Stimulated activated naive B cell treated with anti-CD40 and anti-IgM and Interleukin-4, amounts not matched to agents 10 μg/mL and 1 μg/mL and 100 μg/mL, for 72 hours (primary cell): Measurements from ENCODE around the gene MYL3.
A peak's percentile ranks its signal among the peaks of the same experiment; 100 is the strongest.

ENCODE experiments used
- ATAC-seq, 2 donors: fragments of 150-1000 bp; cut with Tn5 transposase; replicated peaks; 2 replicates each; pipeline ENCODE4 v1.10.0; 2021; ENCODE audit warnings: moderate library complexity in 1 of 2
- DNase-seq: peaks from one replicate; pipeline ENCODE4 v3.0.0; 2021
- H3K27ac Mint-ChIP-seq: one replicate; pipeline ENCODE4 v1.8.0; 2022; ENCODE audit warnings: mild to moderate bottlenecking, mixed read lengths
- H3K27me3 Mint-ChIP-seq, 2 donors: one replicate each; pipeline ENCODE4 v1.8.0; 2022; ENCODE audit warnings: mixed read lengths in 2 of 2
- H3K36me3 Mint-ChIP-seq, 2 donors: one replicate each; pipeline ENCODE4 v1.8.0; 2022; ENCODE audit warnings: mixed read lengths in 2 of 2, mild to moderate bottlenecking in 1 of 2
- H3K4me1 Mint-ChIP-seq, 2 donors: one replicate each; pipeline ENCODE4 v1.8.0; 2022; ENCODE audit warnings: mixed read lengths in 2 of 2, mild to moderate bottlenecking in 1 of 2
- H3K4me3 Mint-ChIP-seq, 2 donors: one replicate each; pipeline ENCODE4 v1.8.0; 2022; ENCODE audit warnings: mild to moderate bottlenecking in 2 of 2, mixed read lengths in 2 of 2, moderate library complexity in 1 of 2
- H3K9me3 Mint-ChIP-seq, 2 donors: one replicate each; pipeline ENCODE4 v1.8.0; 2022; ENCODE audit warnings: mixed read lengths in 2 of 2, mild to moderate bottlenecking in 1 of 2

MYL3 gene

GRCh38 chr3:46868948-46869347 lies 5.7 kb upstream of the MYL3 start:
- Mint-ChIP-seq H3K27ac (peak overlapping the region; percentile 34), H3K9me3 (no peaks in the 10 kb centered on the region), H3K4me1 (peaks cover 12 to 19% of the 10 kb centered on the region in 2 donors), H3K36me3 (no peaks in the 10 kb centered on the region), H3K27me3 (peaks cover 10 to 24% of the 10 kb centered on the region in 2 donors), H3K4me3 (no peak overlapping the region)
- no peak for ATAC-seq
- no peak for DNase-seq

DNA sequence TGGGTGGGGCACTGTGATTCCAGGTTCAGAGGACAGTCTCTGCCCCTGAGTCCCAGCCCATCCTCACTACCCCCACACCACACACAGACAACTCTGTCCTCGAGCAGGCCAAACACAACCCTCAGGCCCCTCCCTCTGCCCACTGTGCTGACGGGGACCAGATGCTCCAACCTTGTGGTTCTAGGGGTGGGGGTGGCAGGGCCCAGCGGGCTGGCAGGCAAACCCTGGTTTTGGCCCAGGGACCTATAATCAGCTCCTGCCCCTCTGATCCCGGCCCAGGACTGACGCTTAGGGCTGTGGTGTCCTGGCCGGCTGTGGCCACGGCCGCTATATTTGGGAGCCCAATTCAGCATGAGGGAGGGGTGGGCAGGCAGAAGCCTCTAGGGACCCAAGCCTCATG lies 5.0 kb upstream of the MYL3 start:
- ATAC-seq: no peak
- H3K4me3 Mint-ChIP-seq: no peak overlapping the region
- peaks cover 10 to 24% of the 10 kb centered on the region in 2 donors for H3K27me3 Mint-ChIP-seq
- no peaks in the 10 kb centered on the region for H3K9me3 Mint-ChIP-seq
- H3K27ac Mint-ChIP-seq: no peak overlapping the region
- DNase-seq: no peak
- H3K36me3 Mint-ChIP-seq: no peaks in the 10 kb centered on the region
- H3K4me1 Mint-ChIP-seq: peaks cover 6 to 12% of the 10 kb centered on the region in 2 donors

DNA sequence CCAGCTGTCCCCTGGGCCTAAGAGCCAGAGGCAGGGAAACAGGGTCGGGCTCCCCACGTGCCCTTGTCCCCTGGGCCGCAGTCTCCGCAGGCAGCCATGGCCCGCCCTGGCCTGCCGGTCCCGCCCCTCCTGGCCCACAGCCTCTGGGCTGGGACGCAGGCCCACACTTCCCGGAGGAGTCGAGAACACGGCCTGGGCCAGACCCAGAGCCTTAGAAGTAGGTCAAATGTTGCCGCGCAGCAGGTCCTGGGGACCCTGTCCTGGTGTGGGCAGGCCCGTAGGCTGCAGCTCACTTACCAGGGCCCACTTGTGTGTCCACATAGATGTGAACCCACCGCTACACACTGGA lies 4.3 kb upstream of the MYL3 start:
- ATAC-seq: no peak
- peaks cover 10 to 24% of the 10 kb centered on the region in 2 donors for H3K27me3 Mint-ChIP-seq
- no peak overlapping the region for H3K4me3 Mint-ChIP-seq
- H3K9me3 Mint-ChIP-seq: no peaks in the 10 kb centered on the region
- no peaks in the 10 kb centered on the region for H3K36me3 Mint-ChIP-seq
- no peak overlapping the region for H3K27ac Mint-ChIP-seq
- no peak for DNase-seq
- peaks cover 0 to 5% of the 10 kb centered on the region in 2 donors for H3K4me1 Mint-ChIP-seq

GRCh38 chr3:46866720-46867549 lies 3.7 kb upstream of the MYL3 start:
- Mint-ChIP-seq H3K27ac (no peak overlapping the region), H3K4me3 (no peak overlapping the region), H3K27me3 (peaks cover 10 to 24% of the 10 kb centered on the region in 2 donors), H3K9me3 (no peaks in the 10 kb centered on the region), H3K4me1 (peaks cover 0 to 5% of the 10 kb centered on the region in 2 donors), H3K36me3 (no peaks in the 10 kb centered on the region)
- DNase-seq (peak; percentile 51), ATAC-seq (peak; percentile 79 to 83)

DNA sequence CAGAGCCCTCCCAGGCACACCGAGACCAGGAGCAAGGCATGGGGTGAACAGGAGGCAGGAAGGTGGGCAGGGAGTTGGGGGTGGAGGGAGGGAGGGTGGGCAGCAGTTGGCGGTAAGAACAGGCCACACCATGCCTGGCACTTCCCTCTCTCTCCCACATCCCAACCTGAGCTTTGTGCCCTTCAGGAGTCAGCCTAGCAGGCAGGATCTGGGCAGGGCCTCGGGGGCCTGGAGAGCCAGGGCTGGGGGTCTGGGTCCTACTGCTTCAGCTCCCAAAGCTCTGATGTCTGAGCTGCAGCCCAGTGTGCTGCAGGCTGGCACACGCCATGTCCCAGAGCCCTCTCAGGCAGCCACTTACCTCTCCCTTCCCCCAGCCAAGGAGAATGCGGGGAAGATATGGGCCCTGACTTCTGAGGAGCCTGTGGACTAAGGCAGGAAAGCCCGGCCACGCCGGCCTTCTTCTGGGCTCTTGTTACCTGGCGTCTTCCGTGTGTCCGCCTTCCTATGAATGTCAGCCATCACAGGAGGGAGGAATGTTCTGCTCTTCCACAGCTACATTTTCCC lies 2.9 kb upstream of the MYL3 start:
- H3K4me1 Mint-ChIP-seq: no peaks in the 10 kb centered on the region
- H3K27me3 Mint-ChIP-seq: peaks cover 10 to 17% of the 10 kb centered on the region in 2 donors
- ATAC-seq (no peak), DNase-seq (no peak)
- H3K27ac Mint-ChIP-seq: no peak overlapping the region
- no peaks in the 10 kb centered on the region for H3K36me3 Mint-ChIP-seq
- no peak overlapping the region for H3K4me3 Mint-ChIP-seq
- H3K9me3 Mint-ChIP-seq: no peaks in the 10 kb centered on the region

DNA sequence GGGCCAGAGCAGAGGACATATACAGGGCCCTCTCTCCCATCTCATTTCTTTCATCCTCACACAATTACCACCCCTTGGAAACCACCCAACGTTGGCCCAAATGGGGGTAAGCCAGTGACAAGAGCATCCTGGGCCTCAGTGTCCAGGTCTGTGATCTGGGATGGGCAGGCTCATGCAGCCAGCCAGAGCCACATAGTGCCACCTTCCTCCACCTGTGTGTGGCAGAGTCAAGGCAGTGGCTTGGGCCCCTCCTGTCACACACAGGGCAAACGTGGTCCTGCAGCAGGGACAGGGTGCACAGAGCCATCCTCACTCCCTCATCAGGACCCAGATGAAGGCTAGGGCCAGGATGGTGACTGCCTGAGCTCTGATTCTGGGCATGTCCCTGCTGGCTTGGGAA lies 2.3 kb upstream of the MYL3 start:
- Mint-ChIP-seq H3K9me3 (no peaks in the 10 kb centered on the region), H3K4me1 (no peaks in the 10 kb centered on the region), H3K27ac (no peak overlapping the region), H3K4me3 (no peak overlapping the region), H3K27me3 (peaks cover 10 to 13% of the 10 kb centered on the region in 2 donors), H3K36me3 (no peaks in the 10 kb centered on the region)
- ATAC-seq (no peak), DNase-seq (no peak)

DNA sequence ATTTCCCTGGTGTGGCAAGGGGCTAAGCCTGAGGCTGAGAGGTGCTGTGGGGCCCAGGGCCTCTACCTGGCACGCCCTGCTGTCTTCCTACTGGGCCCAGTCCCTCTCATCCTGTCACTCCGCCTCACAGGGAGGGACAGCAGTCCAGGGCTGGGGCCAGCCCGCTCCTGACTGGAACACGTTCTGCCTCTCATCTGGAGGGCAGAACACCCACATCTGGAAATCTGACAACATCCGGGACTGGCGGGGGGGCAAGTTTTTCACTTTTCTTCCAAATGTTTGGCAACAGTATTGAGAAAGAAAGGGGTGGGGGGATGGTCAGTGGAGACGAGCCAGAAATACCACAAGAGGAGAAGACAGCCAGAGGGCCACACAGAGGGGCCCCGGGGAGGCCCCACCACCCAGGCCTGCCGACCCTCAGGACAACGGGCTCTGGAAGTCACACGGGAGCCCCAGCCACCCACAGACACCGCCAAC lies 1.8 kb upstream of the MYL3 start:
- ATAC-seq (no peak), DNase-seq (no peak)
- Mint-ChIP-seq H3K36me3 (no peaks in the 10 kb centered on the region), H3K4me3 (no peak overlapping the region), H3K4me1 (no peaks in the 10 kb centered on the region), H3K27ac (no peak overlapping the region), H3K27me3 (peaks cover 9 to 11% of the 10 kb centered on the region in 2 donors), H3K9me3 (no peaks in the 10 kb centered on the region)

DNA sequence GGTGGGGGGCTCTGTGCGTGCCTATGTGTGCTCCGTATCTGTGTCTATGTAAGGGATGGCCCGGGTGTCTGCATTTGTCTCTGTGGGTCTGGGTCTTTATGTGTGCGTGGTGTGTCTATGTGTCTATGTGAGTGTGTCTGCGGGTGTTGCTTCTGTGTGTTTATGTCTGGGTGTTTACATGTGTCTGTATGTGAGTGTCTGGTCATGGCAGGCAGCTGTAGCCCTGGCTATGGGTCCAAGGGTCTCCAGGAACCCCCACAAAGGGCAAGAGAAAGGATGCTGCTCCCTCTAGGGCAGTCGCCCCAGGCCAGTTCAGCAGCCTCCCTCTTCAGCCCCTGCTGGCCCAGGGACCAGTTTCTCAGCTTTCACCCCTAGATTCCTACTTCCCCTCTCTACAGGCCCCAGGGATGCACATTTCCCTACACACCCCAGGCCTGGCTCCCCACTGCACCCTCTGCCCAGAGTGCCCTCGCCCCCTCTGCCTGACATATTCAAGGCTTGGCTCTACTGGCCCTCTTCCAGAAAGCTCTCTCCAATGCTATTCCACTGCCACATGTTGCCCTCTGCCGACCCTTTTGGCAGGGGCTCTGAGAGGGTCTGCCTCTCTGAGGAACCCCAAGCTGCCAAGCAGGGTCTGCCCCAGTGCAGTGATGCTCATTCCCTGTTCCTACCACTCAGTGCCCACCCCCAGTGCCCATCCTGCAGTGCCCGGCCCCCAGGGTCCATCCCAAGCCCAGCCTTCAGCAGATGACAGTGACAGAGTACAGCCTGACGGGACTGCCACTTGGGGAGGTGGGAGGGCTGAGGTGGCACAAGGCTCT lies 1.0 kb upstream of the MYL3 start:
- Mint-ChIP-seq H3K4me1 (no peaks in the 10 kb centered on the region), H3K27ac (no peak overlapping the region), H3K4me3 (no peak overlapping the region), H3K36me3 (no peaks in the 10 kb centered on the region), H3K27me3 (peaks cover 1 to 9% of the 10 kb centered on the region in 2 donors), H3K9me3 (no peaks in the 10 kb centered on the region)
- DNase-seq (no peak), ATAC-seq (no peak)

DNA sequence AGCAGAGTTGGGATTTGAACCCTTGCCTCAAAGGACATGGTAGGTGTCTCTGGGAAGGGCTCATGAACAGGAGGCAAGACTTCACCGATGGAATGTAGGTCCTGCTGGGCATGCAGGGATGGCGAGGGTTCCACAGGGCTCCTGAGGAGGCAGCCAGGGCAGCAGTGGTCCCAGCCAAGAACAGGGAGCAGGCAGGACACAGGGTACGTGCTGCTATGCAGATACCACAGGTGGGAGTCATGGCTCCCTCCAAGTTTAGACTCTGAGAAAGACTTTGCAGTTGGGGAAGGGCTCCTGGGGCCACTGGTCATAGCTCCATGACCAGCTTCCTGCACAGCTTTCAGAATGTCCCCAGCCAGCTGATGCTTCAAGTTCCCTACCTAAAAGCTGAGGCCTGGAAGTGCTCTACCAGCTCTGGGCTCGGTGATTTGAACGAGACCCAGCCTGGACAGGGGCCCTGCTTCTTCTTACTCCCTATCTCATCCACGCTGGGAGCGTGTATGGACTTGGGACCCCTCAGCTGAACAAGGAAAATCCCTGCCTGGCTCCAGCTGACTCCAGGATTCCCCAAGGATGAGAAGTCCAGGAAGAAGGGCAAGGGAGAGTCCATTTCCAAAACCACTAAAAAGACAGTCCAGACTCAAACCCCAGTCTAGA lies 747 bp downstream of the MYL3 start:
- Mint-ChIP-seq H3K4me1 (no peaks in the 10 kb centered on the region), H3K36me3 (no peaks in the 10 kb centered on the region), H3K27ac (no peak overlapping the region), H3K4me3 (no peak overlapping the region), H3K9me3 (no peaks in the 10 kb centered on the region), H3K27me3 (peaks cover 6 to 8% of the 10 kb centered on the region in 2 donors)
- DNase-seq: no peak
- no peak for ATAC-seq

DNA sequence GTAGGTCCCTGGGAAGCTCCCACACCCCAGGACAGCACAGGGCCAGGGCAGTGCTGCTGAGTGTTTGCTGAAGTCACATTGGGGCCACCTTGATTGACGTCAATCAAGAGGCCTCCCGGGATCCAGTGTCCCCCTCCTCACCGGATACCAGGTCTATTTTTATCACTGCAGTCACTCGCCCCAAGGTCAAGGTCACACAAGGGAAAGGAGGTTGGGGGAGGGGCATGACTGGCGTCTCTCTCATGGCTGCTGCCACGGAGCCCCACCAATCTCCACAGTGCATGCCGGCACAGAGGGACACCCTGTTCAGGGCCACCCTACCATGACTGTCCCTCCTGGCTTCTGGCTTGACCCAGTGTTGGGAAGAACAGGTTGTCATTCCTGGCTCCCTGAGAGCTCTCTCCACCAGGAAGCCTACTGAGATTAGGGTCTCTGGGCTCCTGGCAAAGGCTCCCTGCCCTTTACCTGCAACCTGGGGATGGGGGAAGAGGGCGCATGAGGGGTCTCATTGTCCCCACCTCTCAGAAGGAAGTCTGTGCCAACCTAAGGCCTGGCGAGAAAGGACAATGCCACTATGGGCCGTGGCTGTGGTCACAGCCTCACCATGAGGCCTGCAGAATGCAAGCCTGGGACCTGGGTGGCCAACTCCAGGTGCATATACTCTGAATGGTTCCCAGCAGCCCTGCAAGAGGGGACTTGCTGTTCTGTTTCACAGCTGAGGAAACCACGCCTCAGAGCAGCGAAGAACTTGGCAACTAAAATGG lies 1.5 kb downstream of the MYL3 start:
- Mint-ChIP-seq H3K9me3 (no peaks in the 10 kb centered on the region), H3K36me3 (no peaks in the 10 kb centered on the region), H3K4me1 (no peaks in the 10 kb centered on the region), H3K27me3 (peaks cover 14 to 15% of the 10 kb centered on the region in 2 donors), H3K4me3 (no peak overlapping the region), H3K27ac (no peak overlapping the region)
- DNase-seq (no peak), ATAC-seq (no peak)

- DNase-seq (no peak), ATAC-seq (no peak)
- Mint-ChIP-seq H3K27me3 (peaks cover 17 to 19% of the 10 kb centered on the region in 2 donors), H3K4me1 (no peaks in the 10 kb centered on the region), H3K27ac (no peak overlapping the region), H3K9me3 (no peaks in the 10 kb centered on the region), H3K36me3 (no peaks in the 10 kb centered on the region), H3K4me3 (no peak overlapping the region)
These were observed 2.2 kb downstream of the MYL3 start for GRCh38 chr3:46860810-46861604.

DNA sequence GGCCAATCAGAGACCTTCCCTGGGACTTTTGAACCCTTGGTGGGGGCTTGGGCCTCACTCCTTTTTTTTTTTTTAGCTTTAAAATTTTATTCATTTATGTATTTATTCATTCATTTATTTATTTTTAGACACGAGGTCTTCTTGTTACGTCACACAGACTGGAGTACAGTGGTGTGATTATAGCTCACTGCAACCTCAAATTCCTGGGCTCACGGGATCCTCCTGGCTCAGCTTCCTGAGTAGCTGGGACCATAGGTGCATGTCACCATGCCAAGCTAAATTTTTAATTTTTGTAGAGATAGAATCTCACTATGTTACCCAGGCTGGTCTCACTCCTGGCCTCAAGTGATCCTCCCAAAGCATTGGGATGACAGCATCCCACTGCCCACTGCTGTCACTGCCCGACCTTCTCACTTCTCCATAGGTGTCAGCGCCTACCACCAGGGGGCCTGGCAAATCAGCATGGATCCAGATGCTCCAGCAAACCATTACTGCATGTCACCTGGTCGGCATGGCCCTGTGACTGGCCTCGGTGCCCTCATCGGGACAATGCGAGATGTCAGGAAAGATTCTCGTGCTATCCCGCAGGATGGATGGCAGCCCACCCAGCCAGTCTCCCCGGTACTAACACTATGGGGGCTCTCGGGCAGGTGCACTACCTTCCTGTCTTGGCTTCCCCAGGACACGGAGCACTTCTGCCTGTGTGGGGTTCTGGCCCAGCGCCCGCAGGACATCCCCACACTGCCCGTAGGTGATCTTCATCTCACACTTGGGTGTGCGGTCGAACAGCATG lies 3.0 kb downstream of the MYL3 start:
- no peak for DNase-seq
- Mint-ChIP-seq H3K4me1 (no peaks in the 10 kb centered on the region), H3K27ac (no peak overlapping the region), H3K36me3 (no peaks in the 10 kb centered on the region), H3K27me3 (peaks cover 17 to 19% of the 10 kb centered on the region in 2 donors), H3K9me3 (no peaks in the 10 kb centered on the region), H3K4me3 (no peak overlapping the region)
- peak; percentile 60 to 68 for ATAC-seq
